ENCODE results near the gene SLC1A4.

- TF ChIP-seq CTCF (IDR thresholded peaks at IDR 0.05; ENCODE audit: insufficient read depth, low read length, poor library complexity, severe bottlenecking) (no peak), EZH2phosphoT487 (conservative IDR thresholded peaks at IDR 0.05; ENCODE audit: low read length) (no peak)
These were observed 30.6 kb upstream of the SLC1A4 start for GRCh38 chr2:64958556-64958955.
